HG03097 (cell line): Measurements from ENCODE around the gene SLC38A2.
"Not testable (repeated sequence)": the region's sequence is repeated elsewhere in the genome, so short reads cannot be mapped to it uniquely, and the experiment has no call there.

Experiments
- ATAC-seq: cut with Tn5 transposase; IDR thresholded peaks from one replicate; pipeline ENCODE4 v1.9.1; 2021; ENCODE audit not compliant: unreplicated experiment, low FRiP score

Gene SLC38A2

DNA sequence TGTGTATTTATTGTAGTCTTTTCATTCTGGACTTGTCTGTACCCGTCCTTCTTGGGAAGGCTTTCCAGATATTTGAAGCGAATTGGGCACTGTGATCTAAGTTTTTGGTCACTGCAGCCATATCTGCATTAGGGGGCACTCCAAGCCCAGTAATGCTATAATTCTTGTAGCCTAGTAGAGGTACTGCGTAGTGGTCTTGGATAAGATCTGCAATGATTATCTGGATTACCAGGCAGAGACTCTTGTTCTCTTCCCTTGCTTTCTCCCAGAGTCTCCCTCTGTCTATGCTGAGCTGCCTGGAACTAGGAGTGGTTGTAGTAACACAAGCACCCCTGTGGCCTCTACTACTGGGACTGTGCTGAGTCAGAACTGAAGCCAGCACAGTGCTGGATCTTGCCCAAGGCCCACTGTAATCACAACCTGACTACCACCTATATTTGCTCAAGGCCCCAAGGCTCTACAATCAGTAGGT, 30.0 kb downstream of the SLC38A2 start:
- ATAC-seq = no peak

DNA sequence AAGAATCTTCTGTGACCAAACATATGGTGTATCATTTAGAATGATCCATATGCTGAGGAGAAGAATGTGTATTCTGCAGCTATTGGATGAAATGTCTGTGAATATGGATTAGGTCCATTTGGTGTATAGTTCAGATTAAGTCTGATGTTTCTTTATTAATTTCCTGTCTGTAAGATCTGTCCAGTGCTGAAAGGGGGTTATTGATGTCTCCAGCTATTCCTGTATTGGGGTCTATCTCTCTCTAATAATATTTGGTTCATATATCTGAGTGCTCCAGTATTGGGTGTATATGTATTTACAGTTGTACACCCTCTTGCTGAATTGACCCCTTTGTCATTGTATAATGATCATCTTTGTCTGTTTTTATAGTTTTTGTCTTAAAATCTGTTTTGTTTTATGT, 33.5 kb downstream of the SLC38A2 start:
- no peak for ATAC-seq

DNA sequence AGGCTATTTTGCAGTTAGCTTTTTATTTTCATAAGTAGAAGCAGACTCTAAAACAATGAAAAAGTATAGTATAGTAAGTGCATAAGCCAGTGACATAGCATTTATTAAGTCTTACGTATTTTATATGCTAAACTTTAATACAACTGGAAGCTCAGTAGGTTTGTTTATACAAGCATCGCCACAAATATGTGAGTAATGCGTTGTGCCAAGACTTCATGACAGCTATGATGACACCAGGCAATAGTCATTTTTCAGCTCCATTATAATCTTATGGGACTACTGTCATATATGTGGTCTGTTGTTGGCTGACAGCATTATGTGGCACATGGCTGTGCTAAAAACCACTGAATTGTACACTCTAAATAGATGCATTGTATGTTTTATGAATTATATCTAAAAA, 40.3 kb downstream of the SLC38A2 start:
- ATAC-seq = no peak

DNA sequence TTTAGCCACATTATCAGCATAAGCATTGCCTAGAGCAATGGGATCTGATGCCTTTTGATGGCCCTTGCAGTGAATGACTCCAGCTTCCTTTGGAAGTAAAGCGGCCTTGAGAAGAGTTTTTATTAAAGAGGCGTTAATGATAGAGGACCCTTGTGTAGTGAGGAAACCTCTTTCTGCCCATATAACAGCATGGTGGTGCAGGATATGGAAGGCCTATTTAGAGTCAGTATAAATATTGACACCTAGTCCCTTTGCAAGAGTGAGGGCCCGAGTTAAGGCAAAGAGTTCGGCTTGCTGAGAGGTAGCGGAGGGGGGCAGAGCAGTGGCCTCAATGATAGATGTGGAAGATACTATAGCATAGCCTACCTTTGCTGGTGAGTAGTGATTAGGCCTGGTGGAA, 47.5 kb downstream of the SLC38A2 start:
- ATAC-seq = not testable (repeated sequence)

DNA sequence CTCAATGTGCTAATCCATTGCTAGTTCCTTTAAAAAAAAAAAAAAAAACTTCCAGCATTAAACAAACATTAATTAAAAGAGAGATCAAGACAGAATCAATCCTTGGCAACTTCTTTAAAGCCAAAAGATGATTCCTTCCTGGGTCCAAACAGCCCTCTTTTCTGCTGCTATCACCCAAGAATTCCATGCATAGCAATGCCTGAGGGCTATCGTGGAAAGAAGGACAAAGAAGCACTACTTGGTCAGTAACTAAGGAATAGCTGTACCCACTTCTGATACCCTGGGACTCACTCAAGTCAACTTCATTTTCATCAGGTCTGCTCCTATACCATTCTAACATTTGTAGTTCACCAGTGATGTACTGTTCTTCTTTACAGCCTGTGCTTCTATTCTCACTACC, 51.8 kb downstream of the SLC38A2 start:
- ATAC-seq = no peak

DNA sequence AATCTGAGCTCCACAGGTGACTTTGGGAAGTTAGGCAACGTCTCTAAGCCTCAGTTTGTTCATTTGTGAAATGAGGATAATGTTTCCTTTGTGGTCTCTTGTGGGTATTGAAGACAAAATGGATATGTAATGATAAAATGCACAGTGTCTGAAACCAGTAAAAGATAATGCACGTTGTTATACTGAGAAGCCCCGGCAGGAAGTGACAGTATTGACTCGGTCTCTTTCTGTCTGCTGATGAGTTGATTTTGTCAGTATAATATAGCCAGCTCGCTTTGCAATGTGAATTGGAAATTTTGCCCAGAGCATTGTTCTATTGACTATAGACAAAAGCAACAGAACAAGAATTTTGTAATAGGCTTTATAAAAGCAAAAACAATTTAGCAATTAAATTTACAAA, 54.5 kb downstream of the SLC38A2 start:
- ATAC-seq = no peak
